GM12801 (cell line): Measurements from ENCODE around the gene EXD1.

ENCODE experiments used
- TF ChIP-seq, protein P1 (sequence below): IDR thresholded peaks from one replicate; pipeline ENCODE4 v1.5.1; 2011; ENCODE audit warnings: control low read depth; ENCODE audit not compliant: insufficient read length; ENCODE audit errors: extremely low read depth

Gene EXD1

GRCh38 chr15:41133454-41133853, 97.1 kb downstream of the EXD1 start:
- TF ChIP-seq, protein P1, sequence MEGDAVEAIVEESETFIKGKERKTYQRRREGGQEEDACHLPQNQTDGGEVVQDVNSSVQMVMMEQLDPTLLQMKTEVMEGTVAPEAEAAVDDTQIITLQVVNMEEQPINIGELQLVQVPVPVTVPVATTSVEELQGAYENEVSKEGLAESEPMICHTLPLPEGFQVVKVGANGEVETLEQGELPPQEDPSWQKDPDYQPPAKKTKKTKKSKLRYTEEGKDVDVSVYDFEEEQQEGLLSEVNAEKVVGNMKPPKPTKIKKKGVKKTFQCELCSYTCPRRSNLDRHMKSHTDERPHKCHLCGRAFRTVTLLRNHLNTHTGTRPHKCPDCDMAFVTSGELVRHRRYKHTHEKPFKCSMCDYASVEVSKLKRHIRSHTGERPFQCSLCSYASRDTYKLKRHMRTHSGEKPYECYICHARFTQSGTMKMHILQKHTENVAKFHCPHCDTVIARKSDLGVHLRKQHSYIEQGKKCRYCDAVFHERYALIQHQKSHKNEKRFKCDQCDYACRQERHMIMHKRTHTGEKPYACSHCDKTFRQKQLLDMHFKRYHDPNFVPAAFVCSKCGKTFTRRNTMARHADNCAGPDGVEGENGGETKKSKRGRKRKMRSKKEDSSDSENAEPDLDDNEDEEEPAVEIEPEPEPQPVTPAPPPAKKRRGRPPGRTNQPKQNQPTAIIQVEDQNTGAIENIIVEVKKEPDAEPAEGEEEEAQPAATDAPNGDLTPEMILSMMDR: no peak
